H7 (cell line): ENCODE results near the gene NPAS3. TPM values are rescaled to one million over a fixed set of nuclear protein-coding genes. Genes with fewer than 3 reads are reported as not detected.

Experiments used
- DNase-seq: peaks from one replicate; pipeline ENCODE4 v3.0.0; 2012
- H3K27me3 ChIP-seq: 2 replicates; pipeline ENCODE4 v1.6.0; 2011; ENCODE audit warnings: mild to moderate bottlenecking, low read length; ENCODE audit not compliant: control insufficient read depth, insufficient read depth
- H3K36me3 ChIP-seq: replicated peaks from 2 replicates; pipeline ENCODE4 v1.5.1; 2011; ENCODE audit warnings: low read length; ENCODE audit not compliant: control insufficient read depth, insufficient read depth
- H3K4me3 ChIP-seq: 2 replicates; pipeline ENCODE4 v1.5.1; 2011; ENCODE audit warnings: low read depth, mild to moderate bottlenecking, control low read depth, low read length, moderate library complexity; ENCODE audit not compliant: insufficient read depth
- total RNA-seq: library from RNA; depleted of rRNA; stranded (reverse); fragments of >200 nt; shearing (Covaris generic); gene quantifications from 2 replicates; pipeline ENCODE4 v1.2.3, GENCODE V29; 2014

The NPAS3 gene
- total RNA-seq, 1 experiment from 2014 or later: 4.3 TPM

DNA sequence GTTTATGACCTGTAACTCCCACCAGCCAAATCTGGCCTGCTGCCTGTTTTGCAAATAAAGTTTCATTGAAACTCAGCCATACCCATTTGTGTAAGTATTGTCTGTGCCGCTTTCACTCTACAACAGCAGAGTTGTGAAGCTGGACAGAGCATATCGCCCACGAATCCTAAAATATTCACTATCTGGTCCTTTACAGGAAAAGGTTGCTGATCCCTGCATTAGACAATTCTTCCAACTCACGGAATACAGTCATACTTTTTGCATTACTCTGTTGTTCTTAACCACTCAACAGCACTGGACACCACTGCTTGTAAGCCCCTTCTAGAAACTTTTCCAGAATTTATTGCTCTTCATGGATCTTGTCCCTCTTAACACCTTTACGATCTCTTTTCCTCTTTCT, 576.8 kb downstream of the NPAS3 start:
- no peaks in the 10 kb centered on the region for H3K27me3 ChIP-seq
- no peaks in the 10 kb centered on the region for H3K36me3 ChIP-seq
- no peak overlapping the region for H3K4me3 ChIP-seq
- no peak for DNase-seq

- H3K36me3 ChIP-seq: no peaks in the 10 kb centered on the region
- DNase-seq: no peak
- H3K27me3 ChIP-seq: no peaks in the 10 kb centered on the region
- H3K4me3 ChIP-seq: no peak overlapping the region
These were observed 577.2 kb downstream of the NPAS3 start for GRCh38 chr14:33515899-33516298.

DNA sequence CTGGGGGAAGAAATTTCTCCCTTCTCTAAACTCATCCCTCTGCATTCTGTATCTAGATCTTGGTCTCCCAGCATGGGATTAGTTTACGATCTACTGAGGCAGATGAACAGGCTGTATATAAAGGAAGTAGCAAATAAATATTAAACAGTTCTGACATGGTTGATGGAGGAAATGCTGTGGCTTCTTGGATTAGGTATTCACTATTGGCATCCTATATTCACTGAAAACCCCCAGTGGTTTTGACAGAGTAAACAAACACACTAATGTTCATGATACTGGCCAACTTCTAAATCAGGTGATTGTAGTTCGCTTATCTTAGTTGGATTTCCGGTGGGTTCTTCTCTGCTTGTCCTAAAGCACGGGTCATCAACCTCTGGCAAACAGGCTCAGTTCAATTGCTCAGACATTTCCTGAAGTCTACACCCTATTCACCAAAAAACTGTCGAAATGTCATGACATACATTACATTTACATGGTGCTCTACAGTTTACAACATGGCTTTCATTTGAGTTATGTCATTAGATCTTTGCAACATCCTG, 578.3 kb downstream of the NPAS3 start:
- Histone ChIP-seq H3K4me3 (no peak overlapping the region), H3K36me3 (no peaks in the 10 kb centered on the region), H3K27me3 (no peaks in the 10 kb centered on the region)
- DNase-seq: no peak

- Histone ChIP-seq H3K36me3 (no peaks in the 10 kb centered on the region), H3K27me3 (no peaks in the 10 kb centered on the region), H3K4me3 (no peak overlapping the region)
- no peak for DNase-seq
These were observed 582.5 kb downstream of the NPAS3 start for GRCh38 chr14:33521192-33521591.

- no peak for DNase-seq
- no peaks in the 10 kb centered on the region for H3K36me3 ChIP-seq
- no peak overlapping the region for H3K4me3 ChIP-seq
These were observed 585.6 kb downstream of the NPAS3 start for GRCh38 chr14:33524244-33524643.

DNA sequence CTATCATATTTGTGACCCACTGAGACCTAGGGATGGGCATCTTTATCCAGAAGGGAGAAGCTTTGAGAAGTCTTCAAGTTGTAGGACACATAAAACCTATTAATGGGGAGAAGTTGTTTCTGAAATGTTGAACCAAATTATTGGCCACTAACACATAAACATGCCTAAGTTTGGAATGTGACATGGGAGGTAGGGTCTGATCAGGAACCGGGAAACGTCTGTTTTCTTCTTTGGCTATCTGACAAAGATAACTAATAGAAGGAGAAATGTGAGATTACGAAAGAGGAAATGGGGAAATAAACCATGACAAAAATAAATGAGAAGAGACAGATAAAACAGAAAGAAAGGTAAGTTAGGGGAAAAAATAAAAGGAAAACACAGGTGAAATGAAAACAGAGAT, 586.9 kb downstream of the NPAS3 start:
- DNase-seq: no peak
- Histone ChIP-seq H3K27me3 (no peaks in the 10 kb centered on the region), H3K36me3 (no peaks in the 10 kb centered on the region), H3K4me3 (no peak overlapping the region)

More at GRCh38 chr14:33524244-33524643, 585.6 kb downstream of the NPAS3 start:
- H3K27me3 ChIP-seq: no peaks in the 10 kb centered on the region

- H3K4me3 ChIP-seq: no peak overlapping the region
- H3K27me3 ChIP-seq: no peaks in the 10 kb centered on the region
- H3K36me3 ChIP-seq: no peaks in the 10 kb centered on the region
- DNase-seq: no peak
These were observed 588.5 kb downstream of the NPAS3 start for GRCh38 chr14:33527023-33527634.

DNA sequence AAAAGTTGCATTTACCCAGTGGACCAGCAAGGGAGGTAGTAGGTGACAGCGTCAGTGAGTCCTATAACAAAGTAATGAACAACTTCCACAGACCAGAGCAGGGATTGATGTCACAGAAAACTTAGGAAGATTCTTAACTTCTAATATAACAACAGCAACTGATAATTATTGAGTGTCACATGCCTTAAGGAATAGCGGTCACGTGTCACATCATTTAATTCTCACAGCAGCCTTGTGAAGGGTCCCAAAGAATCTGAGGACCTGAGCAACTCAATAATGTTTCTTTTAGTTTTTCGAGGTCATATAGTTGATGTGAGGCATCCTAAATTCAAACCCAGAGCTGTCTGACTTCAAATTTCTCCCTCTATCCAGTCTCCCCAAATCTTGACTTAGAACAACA, 590.0 kb downstream of the NPAS3 start:
- Histone ChIP-seq H3K27me3 (no peaks in the 10 kb centered on the region), H3K36me3 (no peaks in the 10 kb centered on the region), H3K4me3 (no peak overlapping the region)
- DNase-seq: no peak

GRCh38 chr14:33529787-33530757, 591.4 kb downstream of the NPAS3 start:
- Histone ChIP-seq H3K4me3 (no peak overlapping the region), H3K27me3 (no peaks in the 10 kb centered on the region), H3K36me3 (no peaks in the 10 kb centered on the region)
- DNase-seq: no peak

GRCh38 chr14:33532553-33532952, 593.9 kb downstream of the NPAS3 start:
- no peak for DNase-seq
- Histone ChIP-seq H3K27me3 (no peaks in the 10 kb centered on the region), H3K4me3 (no peak overlapping the region), H3K36me3 (no peaks in the 10 kb centered on the region)

DNA sequence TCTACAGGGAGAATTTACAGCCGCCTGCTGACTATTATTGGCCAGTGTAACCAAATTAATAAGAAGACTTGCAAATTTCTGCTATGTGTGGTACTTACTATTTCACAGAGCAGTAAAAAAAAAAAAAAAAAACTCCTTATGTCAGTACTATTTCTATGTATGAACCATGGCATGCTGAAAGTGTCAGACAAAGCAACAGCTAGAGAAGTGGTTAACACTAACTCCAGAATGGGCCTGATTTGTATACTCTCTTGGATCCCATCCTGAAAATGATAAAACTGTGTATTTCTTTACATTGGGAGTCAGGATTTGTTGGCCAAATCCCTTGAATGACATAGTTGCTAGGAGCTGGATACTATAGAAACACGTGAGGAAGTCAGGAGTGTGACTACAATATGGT, 595.4 kb downstream of the NPAS3 start:
- H3K36me3 ChIP-seq: no peaks in the 10 kb centered on the region
- no peak overlapping the region for H3K4me3 ChIP-seq
- no peaks in the 10 kb centered on the region for H3K27me3 ChIP-seq
- no peak for DNase-seq

DNA sequence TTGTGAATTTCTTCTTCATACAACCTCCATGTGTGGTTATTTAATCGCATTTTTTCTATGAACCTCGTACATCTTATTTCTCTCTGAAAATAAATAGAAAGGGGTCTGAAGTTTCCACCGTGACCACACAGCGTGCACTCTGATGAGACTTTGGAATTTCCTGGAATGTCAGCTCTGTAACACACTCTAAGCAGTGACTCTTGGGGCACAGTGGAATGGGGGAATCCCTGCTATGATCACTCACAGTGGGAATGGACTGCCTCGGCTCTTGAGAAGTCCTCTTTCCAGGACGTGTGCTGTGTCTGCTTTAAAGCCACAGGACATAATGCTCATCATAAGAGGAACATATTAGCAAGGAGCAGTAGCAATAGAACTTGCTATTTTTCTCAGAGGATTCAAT, 596.0 kb downstream of the NPAS3 start:
- H3K4me3 ChIP-seq: no peak overlapping the region
- DNase-seq: no peak
- no peaks in the 10 kb centered on the region for H3K36me3 ChIP-seq
- H3K27me3 ChIP-seq: no peaks in the 10 kb centered on the region

- H3K27me3 ChIP-seq: no peaks in the 10 kb centered on the region
- H3K4me3 ChIP-seq: no peak overlapping the region
- no peak for DNase-seq
- H3K36me3 ChIP-seq: no peaks in the 10 kb centered on the region
These were observed 601.3 kb downstream of the NPAS3 start for GRCh38 chr14:33539918-33540357.

GRCh38 chr14:33541171-33541570, 602.5 kb downstream of the NPAS3 start:
- Histone ChIP-seq H3K36me3 (no peaks in the 10 kb centered on the region), H3K27me3 (no peaks in the 10 kb centered on the region), H3K4me3 (no peak overlapping the region)
- DNase-seq: no peak
